HG03565 (cell line): ENCODE results near the gene APBB1IP.
"Not testable (repeated sequence)": the region's sequence is repeated elsewhere in the genome, so short reads cannot be mapped to it uniquely, and the experiment has no call there.

ENCODE experiments used
- ATAC-seq: cut with Tn5 transposase; IDR thresholded peaks from one replicate; pipeline ENCODE4 v1.9.1; 2021; ENCODE audit warnings: mild to moderate bottlenecking, moderate library complexity; ENCODE audit not compliant: unreplicated experiment

Gene APBB1IP

GRCh38 chr10:26550774-26551526, 112.8 kb downstream of the APBB1IP start:
- peak; percentile 49 for ATAC-seq

GRCh38 chr10:26554246-26554645, 116.1 kb downstream of the APBB1IP start:
- ATAC-seq: no peak

GRCh38 chr10:26555719-26556368, 117.7 kb downstream of the APBB1IP start:
- ATAC-seq: no peak

GRCh38 chr10:26556748-26557640, 118.9 kb downstream of the APBB1IP start:
- ATAC-seq: no peak

GRCh38 chr10:26557641-26558014, 119.5 kb downstream of the APBB1IP start:
- no peak for ATAC-seq

- no peak for ATAC-seq
Observed at GRCh38 chr10:26566525-26567350, 128.6 kb downstream of the APBB1IP start.

GRCh38 chr10:26567351-26567721, 129.2 kb downstream of the APBB1IP start:
- ATAC-seq: no peak

- no peak for ATAC-seq
Observed at GRCh38 chr10:26571655-26572054, 133.5 kb downstream of the APBB1IP start.

GRCh38 chr10:26573674-26574073, 135.5 kb downstream of the APBB1IP start:
- no peak for ATAC-seq

- peak; percentile 71 for ATAC-seq
Observed at GRCh38 chr10:26574783-26575182, 136.6 kb downstream of the APBB1IP start.

GRCh38 chr10:26578371-26578770, 140.2 kb downstream of the APBB1IP start:
- not testable (repeated sequence) for ATAC-seq

GRCh38 chr10:26579256-26580063, 141.3 kb downstream of the APBB1IP start:
- ATAC-seq: no peak

GRCh38 chr10:26586211-26586610, 148.1 kb downstream of the APBB1IP start:
- no peak for ATAC-seq

GRCh38 chr10:26588611-26589010, 150.5 kb downstream of the APBB1IP start:
- ATAC-seq: no peak

- not testable (repeated sequence) for ATAC-seq
Observed at GRCh38 chr10:26589813-26590212, 151.7 kb downstream of the APBB1IP start.

- ATAC-seq: no peak
Observed at GRCh38 chr10:26593896-26594295, 155.8 kb downstream of the APBB1IP start.

- not testable (repeated sequence) for ATAC-seq
Observed at GRCh38 chr10:26603283-26603682, 165.1 kb downstream of the APBB1IP start.

- ATAC-seq: not testable (repeated sequence)
Observed at GRCh38 chr10:26604320-26605093, 166.4 kb downstream of the APBB1IP start.

GRCh38 chr10:26606389-26606877, 168.3 kb downstream of the APBB1IP start:
- peak; percentile 53 for ATAC-seq
